GM13977 (cell line): ENCODE data around the gene PRKCE.
A peak's percentile ranks its signal among the peaks of the same experiment; 100 is the strongest.
"Not testable (repeated sequence)": the region's sequence is repeated elsewhere in the genome, so short reads cannot be mapped to it uniquely, and the experiment has no call there.

Experiments used
- DNase-seq: peaks from one replicate; pipeline ENCODE4 v3.0.0; 2012; ENCODE audit warnings: low spot score
- in situ Hi-C: fragments of 300-500 bp; cut with MboI; formaldehyde crosslinking; loops from one replicate; pipeline ENCODE4 v1.12.0; 2022; ENCODE audit warnings: low sequenced_read_pairs, low pct_unique_long_range_greater_than_20kb, mixed read lengths, inconsistent platforms; ENCODE audit not compliant: unreplicated experiment
- TF ChIP-seq, protein P1 (sequence below): IDR thresholded peaks from 2 replicates; pipeline ENCODE4 v1.5.1; 2012; ENCODE audit warnings: mild to moderate bottlenecking, control low read depth; ENCODE audit not compliant: insufficient read depth; ENCODE audit errors: extremely low read depth, missing control alignments

PRKCE gene

DNA sequence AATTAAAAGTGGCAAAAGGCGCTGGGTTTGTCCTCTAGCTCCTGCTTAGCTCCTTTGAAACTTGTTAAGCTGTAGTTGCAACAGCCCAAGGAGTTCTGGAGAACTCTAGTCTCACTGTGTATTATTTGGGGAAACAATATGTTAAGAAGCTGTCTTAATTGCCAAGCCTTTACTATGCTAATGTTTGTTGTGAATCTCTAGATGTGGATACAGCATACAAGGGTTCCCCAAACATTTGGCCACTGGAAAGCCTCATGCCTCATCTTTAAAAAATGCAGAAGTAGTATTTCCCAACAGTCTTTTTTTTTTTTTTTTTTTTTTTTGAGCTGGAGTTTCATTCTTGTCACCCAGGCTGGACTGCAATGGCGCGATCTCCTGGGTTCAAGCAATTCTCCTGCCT is 236.7 kb downstream of the PRKCE start:
- TF ChIP-seq, protein P1, sequence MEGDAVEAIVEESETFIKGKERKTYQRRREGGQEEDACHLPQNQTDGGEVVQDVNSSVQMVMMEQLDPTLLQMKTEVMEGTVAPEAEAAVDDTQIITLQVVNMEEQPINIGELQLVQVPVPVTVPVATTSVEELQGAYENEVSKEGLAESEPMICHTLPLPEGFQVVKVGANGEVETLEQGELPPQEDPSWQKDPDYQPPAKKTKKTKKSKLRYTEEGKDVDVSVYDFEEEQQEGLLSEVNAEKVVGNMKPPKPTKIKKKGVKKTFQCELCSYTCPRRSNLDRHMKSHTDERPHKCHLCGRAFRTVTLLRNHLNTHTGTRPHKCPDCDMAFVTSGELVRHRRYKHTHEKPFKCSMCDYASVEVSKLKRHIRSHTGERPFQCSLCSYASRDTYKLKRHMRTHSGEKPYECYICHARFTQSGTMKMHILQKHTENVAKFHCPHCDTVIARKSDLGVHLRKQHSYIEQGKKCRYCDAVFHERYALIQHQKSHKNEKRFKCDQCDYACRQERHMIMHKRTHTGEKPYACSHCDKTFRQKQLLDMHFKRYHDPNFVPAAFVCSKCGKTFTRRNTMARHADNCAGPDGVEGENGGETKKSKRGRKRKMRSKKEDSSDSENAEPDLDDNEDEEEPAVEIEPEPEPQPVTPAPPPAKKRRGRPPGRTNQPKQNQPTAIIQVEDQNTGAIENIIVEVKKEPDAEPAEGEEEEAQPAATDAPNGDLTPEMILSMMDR = no peak
- in situ Hi-C loops = no loop called here
- no peak for DNase-seq

GRCh38 chr2:45888641-45889040 is 237.2 kb downstream of the PRKCE start:
- in situ Hi-C loops = no loop called here
- DNase-seq = no peak

GRCh38 chr2:45889053-45889452 is 237.6 kb downstream of the PRKCE start:
- peak; percentile 68 for DNase-seq
- in situ Hi-C loops = no loop called here

More at GRCh38 chr2:45888641-45889040, 237.2 kb downstream of the PRKCE start:
- TF ChIP-seq, protein P1 = no peak

GRCh38 chr2:45889620-45890370 is 238.3 kb downstream of the PRKCE start:
- peak; percentile 39 for DNase-seq
- TF ChIP-seq, protein P1 = no peak
- in situ Hi-C loops = no loop called here

More at GRCh38 chr2:45889053-45889452, 237.6 kb downstream of the PRKCE start:
- TF ChIP-seq, protein P1 = peak; percentile 35

DNA sequence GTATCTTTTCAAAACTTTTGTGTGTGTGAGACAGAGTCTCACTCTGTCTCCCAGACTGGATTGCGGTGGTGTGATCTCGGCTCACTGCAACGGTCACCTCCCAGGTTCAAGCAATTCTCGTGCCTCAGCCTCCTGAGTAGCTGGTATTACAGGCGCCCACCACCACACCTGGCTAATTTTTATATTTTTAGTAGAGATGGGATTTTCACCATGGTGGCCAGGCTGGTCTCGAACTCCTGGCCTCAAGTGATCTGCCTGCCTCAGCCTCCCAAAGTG is 238.8 kb downstream of the PRKCE start:
- DNase-seq, in situ Hi-C loops: not testable (repeated sequence)

- TF ChIP-seq, protein P1 = no peak
These were observed 239.3 kb downstream of the PRKCE start for GRCh38 chr2:45890819-45891218.

DNA sequence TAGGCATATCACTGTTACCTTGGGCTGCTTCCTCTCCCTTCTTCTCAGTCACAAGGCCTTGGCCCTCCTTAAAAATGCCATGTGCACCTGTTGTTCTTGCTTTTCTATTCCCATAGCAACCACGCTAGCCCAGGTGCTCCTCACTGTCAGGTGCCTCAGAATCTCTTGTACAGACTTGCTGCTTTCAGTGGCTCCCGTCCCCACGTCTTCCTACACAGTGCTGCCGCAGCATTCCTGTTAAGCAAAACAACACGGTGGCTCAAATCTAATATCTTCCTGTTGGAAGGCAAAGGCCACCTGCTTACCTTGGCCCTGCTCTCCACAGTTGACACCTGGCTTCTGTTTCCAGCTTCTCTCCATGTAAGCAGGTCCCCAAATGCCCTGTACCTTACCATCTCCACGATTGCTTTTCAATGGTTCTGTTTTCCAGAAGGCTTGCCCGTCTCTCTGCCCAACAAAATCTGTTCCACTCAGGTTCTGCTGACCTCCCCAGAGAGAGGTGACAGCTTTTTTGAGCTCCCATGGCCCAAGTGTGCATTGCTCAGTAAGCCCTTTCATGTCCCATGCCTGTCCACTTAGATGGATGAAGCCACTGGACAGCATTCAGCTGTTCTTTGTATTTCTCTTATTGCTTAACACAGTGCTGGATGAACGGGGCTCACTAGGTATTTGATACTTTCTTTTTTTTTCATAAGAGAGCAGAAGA is 240.4 kb downstream of the PRKCE start:
- TF ChIP-seq, protein P1 = no peak
- in situ Hi-C loops = no loop called here
- DNase-seq = no peak

More at GRCh38 chr2:45890819-45891218, 239.3 kb downstream of the PRKCE start:
- DNase-seq = no peak
- in situ Hi-C loops = no loop called here
